Cerebellar cortex (tissue), 1 donor: Measurements from ENCODE around the gene CD200.
A peak's percentile ranks its signal among the peaks of the same experiment; 100 is the strongest.

ENCODE experiments used
- DNase-seq: peaks from one replicate; pipeline ENCODE4 v3.0.0-alpha.2; 2015; ENCODE audit warnings: low spot score

Gene CD200

DNA sequence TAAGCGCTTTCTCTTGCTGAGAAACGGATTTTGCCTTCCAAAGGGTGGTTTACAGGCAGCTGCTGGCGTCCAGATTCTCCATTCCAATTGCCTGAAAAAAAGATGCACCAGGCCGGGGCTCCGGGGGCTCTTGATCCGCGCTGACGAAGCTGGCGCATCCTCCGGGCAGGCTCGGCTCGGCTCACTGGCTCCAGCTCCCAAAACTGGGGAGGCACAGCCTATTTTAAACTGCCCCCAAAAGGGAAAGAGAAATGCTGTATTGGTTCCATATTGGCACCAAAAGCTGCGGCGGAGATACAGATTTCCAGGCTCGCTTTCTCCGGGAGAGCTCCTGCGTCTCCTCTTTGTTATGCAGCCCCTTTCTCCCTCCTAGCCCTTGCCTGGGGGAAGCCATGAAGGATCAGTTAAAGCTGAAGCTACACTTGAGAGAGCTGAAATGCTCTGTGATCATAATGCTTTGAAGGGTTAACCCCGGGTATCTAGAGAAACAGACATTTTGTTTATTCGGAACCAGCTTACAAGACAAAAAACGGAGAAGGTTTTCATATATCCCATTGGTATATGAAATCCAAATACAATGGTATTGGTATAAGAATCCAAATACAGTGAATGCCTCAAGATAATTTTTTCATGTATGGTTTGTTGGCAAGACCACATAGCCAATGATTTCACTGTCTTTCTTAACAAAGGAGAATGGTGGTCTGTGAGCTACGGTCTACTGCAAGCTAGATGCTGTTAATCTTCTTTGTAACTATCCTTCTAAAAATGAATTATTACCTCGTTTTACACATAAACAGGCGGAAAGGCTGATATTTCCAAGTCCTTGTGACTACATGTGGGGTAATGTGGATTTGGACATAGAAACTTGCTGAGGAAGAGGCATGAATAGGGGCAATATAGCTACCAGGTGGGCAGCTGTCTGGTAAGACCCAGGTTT lies 693 bp downstream of the CD200 start:
- DNase-seq: peak; percentile 74

DNA sequence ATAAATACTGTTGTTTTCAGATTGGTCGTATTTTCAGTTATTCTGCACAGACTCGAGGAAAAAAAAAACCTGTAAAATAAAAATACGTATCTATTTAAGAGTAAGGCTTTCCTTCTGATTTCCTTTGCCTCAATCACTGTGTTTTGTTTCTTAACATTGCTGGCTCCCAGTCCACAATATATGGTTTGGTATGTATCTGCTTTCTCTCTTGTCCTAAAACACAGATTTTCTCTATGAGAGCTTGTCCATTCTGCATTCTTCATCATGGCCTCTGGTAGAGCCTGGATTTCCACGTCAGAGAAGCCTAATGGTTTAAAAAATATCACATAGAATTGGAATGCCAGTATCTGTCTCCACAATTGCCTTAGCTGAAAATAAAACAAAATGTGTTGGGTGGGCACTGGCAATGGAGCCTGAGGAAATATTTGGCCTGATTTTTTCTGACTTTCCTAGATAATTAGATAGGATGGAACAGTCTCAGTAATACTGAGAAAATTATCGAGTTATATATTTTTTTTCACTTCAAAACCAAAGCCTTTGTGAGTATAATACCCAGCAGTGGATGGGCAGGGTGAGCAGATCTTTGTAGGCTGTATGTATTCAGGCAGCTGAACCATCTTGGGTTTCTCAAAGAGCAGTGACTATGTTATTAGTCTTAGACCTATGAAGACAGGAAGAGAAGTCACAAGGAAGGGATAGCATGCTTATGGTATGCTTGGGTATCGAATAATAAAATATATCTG lies 1.9 kb downstream of the CD200 start:
- peak; percentile 33 for DNase-seq

DNA sequence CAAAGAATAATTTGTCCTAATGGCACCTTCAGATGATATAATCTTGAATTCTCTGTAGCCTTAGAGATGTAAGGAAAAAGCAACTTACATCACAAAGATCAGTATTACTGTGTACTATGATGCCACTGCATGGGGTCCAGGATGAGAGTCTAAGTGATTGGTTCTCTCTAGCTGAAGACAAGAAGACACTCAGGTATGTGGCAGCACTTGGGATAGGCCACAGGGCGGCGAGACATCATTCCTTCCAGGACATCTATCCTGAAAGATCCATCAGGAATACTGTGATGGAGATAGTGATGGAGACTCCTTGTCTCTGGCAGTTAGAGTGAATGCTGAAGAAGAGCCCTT lies 2.5 kb downstream of the CD200 start:
- DNase-seq: peak; percentile 14

DNA sequence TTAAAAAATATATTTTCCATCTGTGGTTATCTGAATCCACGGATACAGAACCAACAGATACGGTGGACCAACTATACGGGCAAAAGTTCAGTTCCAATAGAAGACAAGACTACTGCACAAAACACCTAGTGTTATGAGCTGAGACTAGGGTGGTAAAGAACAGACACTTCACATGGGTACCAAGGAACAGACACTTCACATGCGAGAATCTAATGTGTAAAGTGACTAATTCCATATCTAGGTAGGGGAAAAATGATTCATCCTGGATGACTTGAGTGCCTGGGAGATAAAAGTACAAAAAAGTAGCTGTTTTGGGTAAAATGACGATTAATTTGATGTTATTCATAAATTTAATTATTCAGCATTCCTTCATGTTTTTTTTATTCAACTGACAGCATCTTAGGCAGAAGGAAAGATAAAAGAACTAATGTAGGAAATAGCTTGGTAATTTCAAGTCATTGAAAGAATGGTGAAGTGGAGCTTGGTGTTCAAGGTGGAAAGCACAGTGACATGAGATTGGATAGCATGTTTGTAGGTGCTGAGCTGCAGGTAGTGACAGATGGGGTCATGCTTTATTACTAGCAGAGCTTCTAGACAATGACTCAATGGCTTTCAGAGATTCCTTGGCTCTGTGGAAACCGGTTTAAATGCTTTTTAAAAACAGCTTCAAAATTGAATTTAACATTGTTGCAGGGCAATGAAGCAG lies 5.2 kb downstream of the CD200 start:
- DNase-seq: no peak

DNA sequence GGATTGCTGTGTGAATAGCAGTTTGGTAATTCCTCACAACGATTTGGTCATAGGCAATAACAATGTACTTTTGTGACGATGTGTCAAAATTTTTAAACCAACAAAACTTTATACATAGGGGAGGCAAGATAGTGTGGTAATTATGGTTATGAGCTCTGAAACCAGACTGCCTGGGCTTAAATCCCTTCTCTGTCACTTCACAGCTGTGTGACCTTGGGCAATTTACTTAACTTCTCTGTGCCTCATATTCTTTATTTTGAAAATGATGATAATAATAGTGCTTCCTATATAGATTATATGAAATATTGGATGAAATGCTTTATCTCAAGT lies 5.7 kb downstream of the CD200 start:
- no peak for DNase-seq

DNA sequence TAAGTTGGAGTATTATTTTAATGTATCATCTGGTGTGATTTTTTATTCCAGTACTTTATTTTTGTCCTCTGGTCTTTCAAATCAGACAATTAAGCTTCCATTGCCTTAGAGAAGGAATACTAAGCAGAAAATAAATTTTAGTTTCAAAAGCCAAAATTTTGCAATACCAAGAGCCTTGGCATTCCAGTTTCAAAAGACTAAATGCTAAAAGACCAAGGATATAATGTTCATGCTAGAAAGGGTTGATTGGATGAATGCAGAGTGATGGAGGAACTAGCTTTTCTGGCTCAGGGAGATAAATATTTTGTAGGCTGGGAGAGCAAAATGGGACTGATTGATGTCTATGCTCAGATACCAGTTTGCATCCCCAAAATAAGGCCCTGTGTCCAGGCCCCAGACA lies 6.2 kb downstream of the CD200 start:
- DNase-seq: no peak

DNA sequence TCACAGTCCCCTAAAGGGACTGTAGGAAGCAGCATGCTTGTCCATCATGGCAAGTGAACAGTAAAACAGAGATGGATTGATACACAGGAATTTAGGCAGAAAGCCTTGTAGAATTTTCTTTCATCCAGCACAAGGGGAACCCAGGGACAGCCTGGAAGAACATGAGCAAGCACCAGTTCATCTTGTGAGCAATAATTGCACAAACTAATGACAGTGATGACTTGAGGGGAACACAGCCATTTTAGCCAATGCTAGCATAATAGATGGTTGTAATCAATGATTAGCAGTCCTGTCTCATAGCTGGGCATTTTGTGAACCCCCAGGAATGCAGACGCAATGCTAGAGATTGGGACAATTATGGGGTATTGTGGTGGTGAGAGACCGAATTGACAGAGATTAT lies 6.7 kb downstream of the CD200 start:
- no peak for DNase-seq

DNA sequence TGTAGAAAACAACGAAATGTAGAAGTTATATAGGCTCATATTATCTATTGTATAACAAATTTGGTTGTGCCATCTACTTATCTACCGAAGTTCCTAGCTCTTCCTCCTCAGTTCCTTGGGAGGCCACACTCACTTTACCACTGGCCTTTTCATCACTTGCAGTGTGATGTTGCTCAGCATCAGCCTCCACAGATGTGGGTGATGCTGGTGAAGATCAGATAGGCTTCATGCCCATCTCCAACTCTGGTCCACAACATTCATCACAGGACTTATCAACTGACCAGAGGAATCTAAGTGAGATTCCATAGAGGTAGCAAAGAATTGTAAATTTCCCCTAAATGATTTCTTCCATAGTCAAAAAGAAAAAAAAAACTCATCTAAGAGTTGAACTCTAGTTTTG lies 8.4 kb downstream of the CD200 start:
- DNase-seq: no peak

DNA sequence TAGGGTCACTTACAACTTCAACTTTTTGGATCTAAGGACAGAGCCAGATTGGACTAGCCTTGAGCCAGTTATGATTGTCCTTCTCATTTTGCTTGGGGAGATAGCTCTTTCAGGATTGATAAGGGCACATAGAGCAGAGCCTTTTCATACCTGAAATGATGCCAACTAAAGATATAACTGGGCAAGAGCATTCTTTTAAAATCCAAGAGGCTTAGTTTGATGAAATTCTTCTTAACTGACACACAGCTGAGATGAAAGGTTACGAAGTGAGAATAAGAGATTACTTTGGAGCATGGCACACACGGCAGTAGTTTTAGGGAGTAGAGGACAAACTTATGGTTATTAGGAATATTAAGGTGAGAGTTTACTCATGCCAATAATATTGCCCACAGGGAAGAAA lies 12.7 kb downstream of the CD200 start:
- no peak for DNase-seq

DNA sequence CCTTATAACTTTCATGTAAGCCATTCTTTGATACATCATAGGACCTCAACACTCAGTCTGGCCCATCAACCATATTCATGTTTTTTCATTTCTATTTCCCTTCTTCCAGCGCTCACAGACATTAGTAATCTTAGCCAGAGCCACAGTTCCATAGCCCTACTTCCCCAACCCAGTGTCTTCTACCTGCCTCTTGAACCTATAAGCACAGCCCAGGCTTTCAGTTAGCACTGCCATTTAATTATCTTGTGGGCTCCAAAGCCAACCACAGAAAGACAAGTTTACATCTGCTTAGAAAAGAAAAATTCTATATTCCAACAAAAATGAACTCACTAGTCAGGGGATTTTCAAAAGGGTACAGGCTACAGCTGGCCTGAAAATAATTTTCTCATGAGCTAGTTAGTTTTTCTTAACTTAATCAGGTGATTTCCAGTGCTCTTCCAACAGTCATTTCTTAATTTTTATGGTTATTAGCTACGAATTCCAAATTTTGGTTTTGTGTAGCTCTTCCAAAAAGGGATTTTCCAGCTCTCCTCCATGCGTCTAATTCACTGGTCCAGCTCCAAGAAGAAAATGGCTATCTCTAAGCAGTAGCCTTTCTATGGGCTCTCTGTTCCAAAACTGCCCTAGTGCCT lies 13.7 kb downstream of the CD200 start:
- no peak for DNase-seq

DNA sequence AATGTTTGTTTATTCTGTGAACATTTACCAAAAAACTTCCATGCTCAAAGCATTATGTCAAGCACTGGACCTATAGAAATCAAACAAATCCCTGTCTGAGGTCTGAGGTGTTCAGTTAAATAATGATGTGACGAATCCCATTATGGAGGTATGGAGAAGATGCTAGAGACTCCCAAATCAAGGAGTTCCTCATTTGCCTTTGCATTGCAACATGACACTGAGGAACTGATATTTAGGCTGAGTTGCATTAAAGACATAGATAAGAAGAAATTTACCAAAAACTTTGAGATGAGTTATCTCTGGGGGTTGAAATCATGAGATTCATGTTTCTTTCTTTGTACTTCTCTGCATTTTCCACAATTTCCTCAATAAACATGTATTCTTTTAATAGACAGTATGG lies 16.0 kb downstream of the CD200 start:
- no peak for DNase-seq

DNA sequence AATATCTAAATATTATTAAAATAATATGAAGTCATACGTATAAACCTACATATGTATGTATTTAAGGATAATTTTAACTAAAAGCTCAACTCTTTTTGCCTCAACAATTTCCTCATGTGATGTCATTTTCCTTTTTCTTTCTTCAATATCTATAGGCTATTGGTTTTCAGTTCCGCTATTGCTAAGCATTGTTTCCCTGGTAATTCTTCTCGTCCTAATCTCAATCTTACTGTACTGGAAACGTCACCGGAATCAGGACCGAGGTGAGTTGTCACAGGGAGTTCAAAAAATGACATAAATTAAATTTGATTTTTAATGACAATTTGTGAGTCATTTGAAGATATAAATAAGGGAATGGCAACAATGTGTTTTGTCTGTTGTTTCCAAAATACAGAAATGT lies 16.6 kb downstream of the CD200 start:
- DNase-seq: no peak

DNA sequence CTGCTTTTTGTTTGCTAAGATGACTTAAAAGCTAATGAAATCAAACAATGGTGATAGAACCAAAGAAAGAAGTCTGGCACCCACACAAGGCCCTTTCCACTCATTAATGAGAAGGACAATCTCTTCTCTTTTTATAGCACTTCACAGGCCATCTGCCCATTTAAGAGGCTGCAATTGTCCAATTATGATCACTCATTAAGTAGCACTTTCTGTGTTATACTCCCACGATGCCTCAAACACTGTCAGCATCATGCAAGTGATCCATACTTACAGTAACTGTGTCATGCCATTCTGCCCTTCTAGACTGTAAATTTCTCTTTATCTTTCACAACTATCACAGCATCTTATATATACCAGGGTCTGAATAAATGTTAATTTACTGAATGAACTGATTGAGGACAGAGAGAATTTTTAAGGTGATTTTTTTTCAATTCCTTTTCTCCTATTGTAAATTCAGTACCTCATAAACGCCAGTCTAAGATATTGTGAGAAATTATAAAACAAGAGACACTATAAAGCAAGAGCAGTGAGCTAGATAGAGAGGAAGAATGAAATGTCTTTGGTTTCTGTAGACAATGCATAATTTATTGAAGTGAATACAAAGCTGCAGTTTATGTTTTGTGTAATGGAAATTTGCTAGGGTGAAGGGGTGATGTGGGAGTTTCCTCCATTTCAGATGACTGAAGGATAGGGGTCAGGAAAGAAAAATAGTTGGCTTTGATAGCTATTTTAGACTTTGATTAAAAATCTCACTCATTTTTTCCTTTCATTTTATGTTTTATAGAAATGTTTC lies 17.3 kb downstream of the CD200 start:
- DNase-seq: no peak

DNA sequence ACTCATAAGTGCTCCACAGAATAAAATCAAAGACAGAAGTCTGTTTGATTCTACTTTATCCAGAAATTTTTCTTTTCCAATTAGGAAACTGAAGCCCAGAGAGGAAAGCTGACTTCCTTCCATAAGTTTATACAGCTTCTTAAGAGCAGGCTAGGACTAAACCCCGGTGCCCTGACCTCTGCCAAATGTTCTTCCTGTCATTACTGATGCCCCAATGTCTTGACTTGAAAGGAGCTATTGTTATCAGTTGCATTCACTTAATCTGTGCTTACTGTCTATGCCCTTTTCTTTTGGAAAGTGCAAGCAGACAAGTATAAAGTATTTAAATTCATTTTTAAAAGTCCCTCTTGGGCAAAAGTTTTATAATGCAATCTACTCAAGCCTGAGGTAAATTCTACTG lies 18.1 kb downstream of the CD200 start:
- DNase-seq: no peak

DNA sequence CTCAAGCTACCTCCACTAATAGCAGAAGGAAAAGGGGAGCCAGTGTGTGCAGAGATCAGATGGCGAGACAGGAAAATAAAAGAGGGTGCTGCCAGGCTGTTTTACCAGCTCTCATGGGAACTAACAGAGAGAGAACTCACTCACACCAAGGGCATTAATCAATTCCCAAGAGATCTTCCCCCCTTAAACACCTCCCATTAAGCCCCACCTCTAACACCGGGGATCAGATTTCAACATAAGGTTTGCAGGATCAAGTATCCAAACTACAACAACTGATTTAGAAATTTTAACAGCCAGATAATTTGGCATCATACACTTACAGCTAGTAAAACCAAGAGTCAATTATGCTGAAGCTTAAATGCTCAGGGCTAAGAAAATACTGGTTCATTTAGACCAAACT lies 18.9 kb downstream of the CD200 start:
- DNase-seq: no peak

DNA sequence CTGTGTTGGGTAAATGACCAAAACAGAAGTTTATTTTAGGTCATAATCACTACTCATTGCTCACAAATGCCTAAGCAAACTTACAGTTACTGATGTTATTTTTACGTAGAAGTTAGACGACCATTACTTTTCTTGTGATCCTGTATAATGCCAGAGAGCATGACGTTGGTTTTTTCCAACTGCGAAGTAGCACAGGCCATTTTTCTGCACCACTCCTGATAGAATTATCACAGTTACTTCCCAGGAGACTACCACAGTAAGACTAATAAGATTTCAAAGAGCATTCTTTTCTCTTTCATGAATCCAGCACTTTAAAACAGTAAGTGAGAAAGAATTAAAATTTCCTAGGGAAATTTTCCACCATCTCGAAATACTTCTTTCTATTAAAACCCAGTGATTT lies 19.8 kb downstream of the CD200 start:
- DNase-seq: no peak

DNA sequence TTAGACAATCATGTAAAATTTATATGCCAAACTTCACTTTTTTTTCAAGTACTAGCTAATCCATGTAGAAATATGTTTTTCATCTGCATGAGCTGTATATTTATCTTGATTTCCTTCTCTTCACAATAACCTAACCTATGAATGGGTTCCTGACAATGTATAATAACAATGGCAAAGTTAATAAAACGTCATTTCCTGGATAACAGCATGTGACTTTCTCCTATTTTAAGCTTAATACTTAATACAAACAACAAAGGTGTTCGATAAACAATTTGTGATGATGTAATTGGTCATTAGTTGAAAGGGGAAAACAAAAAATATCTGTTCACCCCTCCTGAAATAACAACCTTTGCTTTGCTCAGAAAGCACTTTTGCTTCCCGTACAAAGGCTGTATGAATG lies 20.4 kb downstream of the CD200 start:
- no peak for DNase-seq

DNA sequence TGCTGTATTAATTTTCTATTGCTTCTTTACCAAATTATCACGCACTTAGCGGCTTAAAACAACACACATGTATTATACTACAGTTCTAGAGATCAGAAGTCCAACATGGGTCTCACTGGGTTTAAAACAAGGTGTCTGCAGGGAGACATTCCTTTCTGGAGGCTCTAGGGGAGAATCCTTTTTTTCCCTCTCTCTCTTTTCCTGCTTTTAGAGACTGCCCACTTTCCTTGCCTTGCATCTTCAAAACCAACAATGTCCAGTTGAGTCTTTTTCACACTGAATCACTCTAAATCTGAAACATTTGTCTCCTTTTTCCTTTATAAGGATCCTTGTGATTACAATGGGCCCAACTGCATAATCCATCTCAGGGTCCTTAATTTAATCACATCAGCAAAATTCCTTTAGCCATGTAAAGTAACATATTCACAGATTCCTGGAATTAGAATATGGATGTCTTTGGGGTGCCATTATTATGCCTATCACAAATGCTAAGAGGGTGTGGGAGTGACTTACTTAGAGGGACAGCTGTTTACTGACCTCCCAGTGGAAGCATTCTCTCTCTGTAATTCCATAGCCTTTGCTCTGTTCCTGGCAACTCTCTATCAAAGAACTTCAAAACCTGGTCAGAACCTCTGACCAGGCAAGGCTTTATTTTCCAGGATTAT lies 21.8 kb downstream of the CD200 start:
- no peak for DNase-seq

DNA sequence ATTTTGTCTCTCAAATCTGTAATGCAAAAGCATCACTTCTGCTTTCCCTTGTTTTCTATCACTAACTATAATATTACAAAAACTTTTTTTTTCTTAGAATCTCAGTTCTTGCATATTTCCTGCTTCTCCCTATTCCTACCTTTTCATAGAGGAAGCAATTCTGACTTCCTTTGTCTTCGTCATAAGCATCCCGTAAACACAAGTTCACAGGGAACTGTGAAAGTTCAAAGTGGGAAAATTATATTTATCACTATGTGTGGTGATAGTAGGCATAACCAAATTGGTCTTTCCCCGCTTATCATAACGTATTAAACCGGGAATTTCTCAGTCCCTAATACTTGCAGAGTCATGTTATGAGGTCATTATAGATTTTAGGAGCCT lies 22.3 kb downstream of the CD200 start:
- no peak for DNase-seq

DNA sequence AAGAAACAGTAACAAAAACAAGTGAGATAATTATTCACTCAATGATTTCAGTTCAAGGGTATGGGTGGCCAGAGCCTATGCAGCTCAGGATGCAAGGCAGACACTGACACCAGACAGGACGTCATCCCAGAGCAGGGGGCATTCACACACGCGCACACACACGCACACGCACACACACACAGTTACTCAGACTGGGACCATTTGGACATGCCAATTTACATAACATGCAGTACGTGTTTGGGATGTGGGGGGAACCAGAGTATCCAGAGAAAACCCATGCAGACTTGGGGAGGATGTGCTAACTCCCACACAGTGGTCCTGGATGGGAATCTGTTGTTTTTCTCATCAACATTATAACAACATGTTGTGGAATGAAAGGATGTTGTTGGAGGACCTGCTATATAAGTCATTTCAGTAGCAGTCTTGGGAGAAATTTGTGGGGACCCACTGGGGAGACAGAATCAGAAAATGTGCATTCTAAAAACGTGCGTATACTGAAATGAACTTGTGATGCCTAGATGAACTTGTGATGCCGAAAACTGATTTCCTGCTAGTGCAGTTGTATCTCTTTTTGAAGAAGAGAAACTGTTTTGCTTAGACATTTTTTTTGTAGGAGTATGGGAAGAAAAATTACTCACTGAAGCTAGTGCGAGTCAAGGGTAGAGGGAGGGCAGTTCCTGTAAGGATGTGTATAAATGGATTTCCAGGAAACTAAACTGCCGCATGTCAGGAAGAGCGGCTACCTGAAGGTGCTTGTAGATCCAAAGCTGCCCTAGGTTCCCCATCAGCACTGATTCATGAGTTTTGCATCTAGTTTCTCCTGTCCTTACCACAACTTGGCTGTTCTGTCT lies 25.2 kb downstream of the CD200 start:
- no peak for DNase-seq
